OCI-LY7 (cell line): Measurements from ENCODE around the gene MYO7A. TPM values are rescaled to one million over a fixed set of nuclear protein-coding genes. Genes with fewer than 3 reads are reported as not detected.

Experiments used
- BruUV-seq: library from RNA; stranded (reverse); fragments of 400-500 nt; replicated peaks from 2 replicates; lab custom pipeline; 2021; lab: Mats Ljungman, UMichigan
- CTCF ChIA-PET: fragments of 300-600 bp; sonication (Branson Sonifier 250); formaldehyde crosslinking; loops from one replicate; lab custom pipeline; 2022; ENCODE audit warnings: antibody characterized with exemption; ENCODE audit not compliant: unreplicated experiment; lab: Charles Lee
- POLR2A ChIA-PET: fragments of 300-600 bp; sonication (Branson Sonifier 250); formaldehyde crosslinking; loops from one replicate; lab custom pipeline; 2022; ENCODE audit warnings: antibody characterized with exemption; lab: Charles Lee
- DNase-seq: peaks from one replicate; pipeline ENCODE4 v3.0.0-alpha.2; 2015; ENCODE audit warnings: low spot score
- H2AFZ ChIP-seq: fragments of 200-600 bp; sonication (generic), shearing (Covaris generic); 2 replicates; pipeline ENCODE4 v1.6.1; 2014; ENCODE audit warnings: mild to moderate bottlenecking, antibody characterized with exemption, low read length, moderate library complexity
- H3K27ac ChIP-seq: fragments of 200-600 bp; sonication (generic); 2 replicates; pipeline ENCODE4 v1.5.1; 2014; ENCODE audit warnings: mixed run types, low read depth, mild to moderate bottlenecking, moderate library complexity, low read length, inconsistent platforms; ENCODE audit not compliant: poor library complexity, severe bottlenecking
- H3K36me3 ChIP-seq: fragments of 200-600 bp; sonication (generic); 2 replicates; pipeline ENCODE4 v1.6.1; 2014; ENCODE audit warnings: mild to moderate bottlenecking, antibody characterized with exemption, low read length, moderate library complexity, mixed read lengths; ENCODE audit not compliant: insufficient read depth
- H3K4me1 ChIP-seq: fragments of 200-600 bp; sonication (generic); 2 replicates; pipeline ENCODE4 v1.5.1; 2014; ENCODE audit warnings: mild to moderate bottlenecking, low read length; ENCODE audit not compliant: insufficient read depth, poor library complexity, severe bottlenecking
- H3K4me2 ChIP-seq: fragments of 200-600 bp; sonication (generic); 2 replicates; pipeline ENCODE4 v1.6.1; 2014; ENCODE audit warnings: mild to moderate bottlenecking, low read length
- H3K4me3 ChIP-seq: fragments of 200-600 bp; sonication (generic); 2 replicates; pipeline ENCODE4 v1.5.1; 2014; ENCODE audit warnings: mild to moderate bottlenecking, low read depth, low read length; ENCODE audit not compliant: poor library complexity, severe bottlenecking
- H3K79me2 ChIP-seq: fragments of 200-600 bp; sonication (generic); 2 replicates; pipeline ENCODE4 v1.6.1; 2016; ENCODE audit warnings: low read depth, mild to moderate bottlenecking, low read length, moderate library complexity, mixed read lengths; ENCODE audit not compliant: insufficient read depth
- H3K9me2 ChIP-seq: fragments of 200-600 bp; sonication (generic); 2 replicates; pipeline ENCODE4 v1.6.1; 2016; ENCODE audit warnings: mild to moderate bottlenecking, low read length, mixed read lengths; ENCODE audit not compliant: insufficient read depth
- H3K9me3 ChIP-seq: fragments of 200-600 bp; sonication (generic); 2 replicates; pipeline ENCODE4 v1.6.1; 2014; ENCODE audit warnings: mild to moderate bottlenecking, mixed run types, low read length, mixed read lengths
- H4K20me1 ChIP-seq: fragments of 200-600 bp; sonication (generic); 2 replicates; pipeline ENCODE4 v1.6.1; 2014; ENCODE audit warnings: mild to moderate bottlenecking, antibody characterized with exemption, low read length, moderate library complexity, mixed read lengths; ENCODE audit not compliant: insufficient read depth
- EZH2phosphoT487 ChIP-seq: fragments of 200-600 bp; sonication (generic); IDR thresholded peaks from 2 replicates; pipeline ENCODE4 v1.6.1; 2018; ENCODE audit warnings: low read depth, borderline replicate concordance, mild to moderate bottlenecking, mixed run types, antibody characterized with exemption, low read length, moderate library complexity, mixed read lengths
- intact Hi-C: fragments of 100-400 bp; cut with micrococcal nuclease; formaldehyde crosslinking; loops from one replicate; pipeline ENCODE4 v1.10.0; 2022; ENCODE audit not compliant: unreplicated experiment
- total RNA-seq, 2 experiments: library from RNA; depleted of rRNA in 1 of 2; stranded (reverse); fragments of >200 nt in 1 of 2; shearing (Covaris generic) in 1 of 2; gene quantifications; 2 replicates each; pipeline ENCODE4 v1.2.3, GENCODE V29; 2014 to 2022
- TF ChIP-seq, protein P1 (sequence below): fragments of 200-600 bp; sonication (generic); conservative IDR thresholded peaks from 2 replicates; pipeline ENCODE4 v1.5.1; 2014; ENCODE audit warnings: mild to moderate bottlenecking, antibody characterized with exemption, low read length, moderate library complexity, mixed read lengths

MYO7A gene
- total RNA-seq, 2 experiments from 2014 or later: not detected

- TF ChIP-seq EZH2phosphoT487: no peak
- TF ChIP-seq, protein P1, sequence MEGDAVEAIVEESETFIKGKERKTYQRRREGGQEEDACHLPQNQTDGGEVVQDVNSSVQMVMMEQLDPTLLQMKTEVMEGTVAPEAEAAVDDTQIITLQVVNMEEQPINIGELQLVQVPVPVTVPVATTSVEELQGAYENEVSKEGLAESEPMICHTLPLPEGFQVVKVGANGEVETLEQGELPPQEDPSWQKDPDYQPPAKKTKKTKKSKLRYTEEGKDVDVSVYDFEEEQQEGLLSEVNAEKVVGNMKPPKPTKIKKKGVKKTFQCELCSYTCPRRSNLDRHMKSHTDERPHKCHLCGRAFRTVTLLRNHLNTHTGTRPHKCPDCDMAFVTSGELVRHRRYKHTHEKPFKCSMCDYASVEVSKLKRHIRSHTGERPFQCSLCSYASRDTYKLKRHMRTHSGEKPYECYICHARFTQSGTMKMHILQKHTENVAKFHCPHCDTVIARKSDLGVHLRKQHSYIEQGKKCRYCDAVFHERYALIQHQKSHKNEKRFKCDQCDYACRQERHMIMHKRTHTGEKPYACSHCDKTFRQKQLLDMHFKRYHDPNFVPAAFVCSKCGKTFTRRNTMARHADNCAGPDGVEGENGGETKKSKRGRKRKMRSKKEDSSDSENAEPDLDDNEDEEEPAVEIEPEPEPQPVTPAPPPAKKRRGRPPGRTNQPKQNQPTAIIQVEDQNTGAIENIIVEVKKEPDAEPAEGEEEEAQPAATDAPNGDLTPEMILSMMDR: no peak
- no TSS peak for BruUV-seq
- no peaks in the 10 kb centered on the region for H3K79me2 ChIP-seq
- no peak overlapping the region for H3K27ac ChIP-seq
- ChIA-PET POLR2A (no interaction called here), CTCF (no interaction called here)
- no peak overlapping the region for H3K4me2 ChIP-seq
- no peaks in the 10 kb centered on the region for H3K4me1 ChIP-seq
- DNase-seq: no peak
- intact Hi-C loops: no loop called here
- H2AFZ ChIP-seq: no peak overlapping the region
- H3K36me3 ChIP-seq: no peaks in the 10 kb centered on the region
- H3K9me2 ChIP-seq: no peaks in the 10 kb centered on the region
- no peaks in the 10 kb centered on the region for H3K9me3 ChIP-seq
- no peak overlapping the region for H3K4me3 ChIP-seq
- H4K20me1 ChIP-seq: no peaks in the 10 kb centered on the region
Measured at GRCh38 chr11:77093987-77094840, 33.8 kb upstream of the MYO7A start.

- no peaks in the 10 kb centered on the region for H4K20me1 ChIP-seq
- H3K9me3 ChIP-seq: no peaks in the 10 kb centered on the region
- no peak overlapping the region for H3K4me3 ChIP-seq
- CTCF ChIA-PET: no interaction called here
- DNase-seq: no peak
- TF ChIP-seq, protein P1: no peak
- no peak for TF ChIP-seq EZH2phosphoT487
- no peaks in the 10 kb centered on the region for H3K9me2 ChIP-seq
- intact Hi-C loops: no loop called here
- no peaks in the 10 kb centered on the region for H3K79me2 ChIP-seq
- H2AFZ ChIP-seq: no peak overlapping the region
- H3K36me3 ChIP-seq: no peaks in the 10 kb centered on the region
- BruUV-seq: no TSS peak
- H3K4me1 ChIP-seq: no peaks in the 10 kb centered on the region
- H3K4me2 ChIP-seq: no peak overlapping the region
- POLR2A ChIA-PET: interaction anchor here (0.6 kb wide), 1 partner anchor 55 kb away, joined by 3 read pairs; no protein-coding TSS in a partner anchor
- no peak overlapping the region for H3K27ac ChIP-seq
Measured at GRCh38 chr11:77094841-77095365, 33.1 kb upstream of the MYO7A start.
